ENCODE results near the gene GABRG3. TPM values are rescaled to one million over a fixed set of nuclear protein-coding genes. Genes with fewer than 3 reads are reported as not detected.

Gene GABRG3
- polyA plus RNA-seq, 2 of the 4 experiments (the other 2 are of a cell fraction), result 0.08 to 0.18 TPM

DNA sequence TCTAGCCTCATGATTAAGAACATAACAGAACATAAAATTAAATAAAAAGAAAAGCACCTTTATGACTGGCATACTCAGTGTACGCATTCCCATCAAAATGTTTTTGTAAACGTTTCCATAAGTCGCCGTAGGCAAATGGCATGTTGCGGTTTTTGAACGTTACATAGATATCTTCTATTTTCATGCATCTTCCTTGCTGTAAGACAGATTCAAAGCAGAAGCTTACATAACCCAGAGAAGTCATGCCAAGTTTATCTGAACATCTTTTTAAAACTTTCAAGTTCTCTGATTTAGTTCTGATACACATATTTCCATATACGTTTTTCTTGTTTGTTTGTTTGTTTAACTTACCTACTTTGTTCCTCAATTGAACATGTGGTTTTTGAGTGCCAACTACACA lies 388.6 kb downstream of the GABRG3 start:
- no peaks in the 10 kb centered on the region; the same call in 2 of the 3 replicates for H3K9me3 ChIP-seq
- no peaks in the 10 kb centered on the region for H3K4me1 ChIP-seq
- H3K4me2 ChIP-seq, result no peak overlapping the region
- no peak for TF ChIP-seq CBX2 (IDR thresholded peaks at IDR 0.05; ENCODE audit: borderline replicate concordance, low read depth)
- TF ChIP-seq CHD2 (IDR thresholded peaks at IDR 0.05; ENCODE audit: low read length, partially characterized antibody), result no peak
- TF ChIP-seq ZSCAN20 (CRISPR knock-in tag; IDR thresholded peaks at IDR 0.05), result no peak
- no peak for TF ChIP-seq KDM5A (IDR thresholded peaks at IDR 0.05)
- TF ChIP-seq KDM1A (IDR thresholded peaks at IDR 0.05; ENCODE audit: low read depth), result no peak
- TF ChIP-seq, protein P1, sequence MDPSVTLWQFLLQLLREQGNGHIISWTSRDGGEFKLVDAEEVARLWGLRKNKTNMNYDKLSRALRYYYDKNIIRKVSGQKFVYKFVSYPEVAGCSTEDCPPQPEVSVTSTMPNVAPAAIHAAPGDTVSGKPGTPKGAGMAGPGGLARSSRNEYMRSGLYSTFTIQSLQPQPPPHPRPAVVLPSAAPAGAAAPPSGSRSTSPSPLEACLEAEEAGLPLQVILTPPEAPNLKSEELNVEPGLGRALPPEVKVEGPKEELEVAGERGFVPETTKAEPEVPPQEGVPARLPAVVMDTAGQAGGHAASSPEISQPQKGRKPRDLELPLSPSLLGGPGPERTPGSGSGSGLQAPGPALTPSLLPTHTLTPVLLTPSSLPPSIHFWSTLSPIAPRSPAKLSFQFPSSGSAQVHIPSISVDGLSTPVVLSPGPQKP (IDR thresholded peaks at IDR 0.05; ENCODE audit: low read depth, low read length), result no peak
- no peak for TF ChIP-seq MAFK (IDR thresholded peaks at IDR 0.05; ENCODE audit: partially characterized antibody)
- TF ChIP-seq EHMT2 (IDR thresholded peaks at IDR 0.05; ENCODE audit: low read depth), result no peak
- no peak for TF ChIP-seq ZC3H11A (IDR thresholded peaks at IDR 0.05)
- TF ChIP-seq, protein P2, sequence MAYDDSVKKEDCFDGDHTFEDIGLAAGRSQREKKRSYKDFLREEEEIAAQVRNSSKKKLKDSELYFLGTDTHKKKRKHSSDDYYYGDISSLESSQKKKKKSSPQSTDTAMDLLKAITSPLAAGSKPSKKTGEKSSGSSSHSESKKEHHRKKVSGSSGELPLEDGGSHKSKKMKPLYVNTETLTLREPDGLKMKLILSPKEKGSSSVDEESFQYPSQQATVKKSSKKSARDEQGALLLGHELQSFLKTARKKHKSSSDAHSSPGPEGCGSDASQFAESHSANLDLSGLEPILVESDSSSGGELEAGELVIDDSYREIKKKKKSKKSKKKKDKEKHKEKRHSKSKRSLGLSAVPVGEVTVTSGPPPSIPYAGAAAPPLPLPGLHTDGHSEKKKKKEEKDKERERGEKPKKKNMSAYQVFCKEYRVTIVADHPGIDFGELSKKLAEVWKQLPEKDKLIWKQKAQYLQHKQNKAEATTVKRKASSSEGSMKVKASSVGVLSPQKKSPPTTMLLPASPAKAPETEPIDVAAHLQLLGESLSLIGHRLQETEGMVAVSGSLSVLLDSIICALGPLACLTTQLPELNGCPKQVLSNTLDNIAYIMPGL (CRISPR knock-in tag; IDR thresholded peaks at IDR 0.05; ENCODE audit: borderline replicate concordance), result no peak
- TF ChIP-seq, protein P3, sequence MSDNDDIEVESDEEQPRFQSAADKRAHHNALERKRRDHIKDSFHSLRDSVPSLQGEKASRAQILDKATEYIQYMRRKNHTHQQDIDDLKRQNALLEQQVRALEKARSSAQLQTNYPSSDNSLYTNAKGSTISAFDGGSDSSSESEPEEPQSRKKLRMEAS (IDR thresholded peaks at IDR 0.05), result no peak
- TF ChIP-seq NR3C1 (IDR thresholded peaks at IDR 0.05), result no peak
- TF ChIP-seq NFE2L2 (conservative IDR thresholded peaks at IDR 0.05; ENCODE audit: low read length), result no peak
- no peak for TF ChIP-seq JUNB (IDR thresholded peaks at IDR 0.05)
- WGBS (ENCODE audit: missing lambda C conversion rate), result 42% methylated on average over 7 of the region's 7 CpGs
- no peak for ATAC-seq
- FAIRE-seq, result peak; percentile 51
- no peak overlapping the region for H3K27ac ChIP-seq
- no peak for DNase-seq (ENCODE audit: low read depth in 1 of 2, low spot score in 1 of 2)
- no peak overlapping the region for H3K4me3 ChIP-seq
- ChIA-PET POLR2A (no interaction called here), CTCF (interaction anchor here (0.6 to 3.0 kb wide), 26 partner anchors 8 to 476 kb away, joined by 3 to 29 read pairs (median 4); partner anchors contain the start of gene GABRG3)

DNA sequence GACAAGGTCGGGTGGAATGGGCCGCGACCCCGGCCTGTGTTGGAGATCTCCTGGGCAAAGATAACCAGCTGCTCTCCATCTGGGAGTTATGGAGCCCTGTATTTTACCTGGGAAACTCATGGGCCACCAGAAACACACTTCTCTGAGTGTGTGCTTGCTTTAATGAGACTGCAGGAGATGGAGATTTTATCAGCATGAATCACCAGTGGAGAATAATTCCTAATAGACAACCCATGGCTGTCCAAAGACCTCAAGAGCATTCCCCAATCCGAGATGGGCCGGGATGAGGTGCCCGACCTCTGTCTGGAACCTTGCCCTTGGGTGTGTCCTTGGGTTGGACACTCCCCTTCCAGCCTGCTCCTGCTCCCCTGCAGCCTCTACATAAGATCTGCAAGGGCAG lies 389.3 kb downstream of the GABRG3 start:
- H3K9me3 ChIP-seq, result no peaks in the 10 kb centered on the region
- no peak overlapping the region for H3K4me2 ChIP-seq
- no peak overlapping the region for H3K27ac ChIP-seq
- WGBS (ENCODE audit: missing lambda C conversion rate), result 8% methylated on average over 5 of the region's 7 CpGs
- FAIRE-seq (no peak), DNase-seq (ENCODE audit: low read depth in 1 of 2, low spot score in 1 of 2) (no peak), ATAC-seq (no peak)
- no peak overlapping the region for H3K4me3 ChIP-seq
- no peaks in the 10 kb centered on the region; the same call in 2 of the 3 replicates for H3K4me1 ChIP-seq
- POLR2A ChIA-PET, result no interaction called here
- TF ChIP-seq TP53 (CRISPR knock-in tag; IDR thresholded peaks at IDR 0.05), result no peak
- CTCF ChIA-PET, result interaction anchor here (1.1 to 2.9 kb wide), 3 partner anchors 386 to 472 kb away, joined by 3 to 11 read pairs (median 3); no protein-coding TSS in a partner anchor

DNA sequence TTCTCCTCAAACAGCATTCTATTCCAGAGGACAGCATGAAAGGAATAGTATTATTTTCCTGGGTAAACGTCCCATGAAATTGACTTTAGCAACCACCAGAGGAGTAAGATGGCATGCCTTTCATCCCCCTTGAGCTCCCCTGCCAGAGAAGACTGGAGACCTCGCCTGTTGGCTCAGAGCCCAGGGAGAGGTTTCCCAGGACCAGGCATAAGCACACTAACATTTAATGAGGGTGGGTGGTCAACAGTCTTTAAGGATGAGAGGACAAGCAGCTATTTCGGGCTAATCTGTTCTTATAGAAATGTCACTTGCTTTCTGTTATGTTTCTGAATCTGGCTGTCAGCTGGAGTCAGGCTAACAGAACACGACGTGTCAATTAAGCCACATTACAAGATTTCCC lies 390.5 kb downstream of the GABRG3 start:
- H3K4me3 ChIP-seq, result no peak overlapping the region
- ATAC-seq (no peak), DNase-seq (ENCODE audit: low read depth in 1 of 2, low spot score in 1 of 2) (no peak), FAIRE-seq (no peak)
- TF ChIP-seq, protein P4, sequence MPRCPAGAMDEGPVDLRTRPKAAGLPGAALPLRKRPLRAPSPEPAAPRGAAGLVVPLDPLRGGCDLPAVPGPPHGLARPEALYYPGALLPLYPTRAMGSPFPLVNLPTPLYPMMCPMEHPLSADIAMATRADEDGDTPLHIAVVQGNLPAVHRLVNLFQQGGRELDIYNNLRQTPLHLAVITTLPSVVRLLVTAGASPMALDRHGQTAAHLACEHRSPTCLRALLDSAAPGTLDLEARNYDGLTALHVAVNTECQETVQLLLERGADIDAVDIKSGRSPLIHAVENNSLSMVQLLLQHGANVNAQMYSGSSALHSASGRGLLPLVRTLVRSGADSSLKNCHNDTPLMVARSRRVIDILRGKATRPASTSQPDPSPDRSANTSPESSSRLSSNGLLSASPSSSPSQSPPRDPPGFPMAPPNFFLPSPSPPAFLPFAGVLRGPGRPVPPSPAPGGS (IDR thresholded peaks at IDR 0.05), result no peak
- no peak for TF ChIP-seq CEBPB (IDR thresholded peaks at IDR 0.05)
- TF ChIP-seq MYC (IDR thresholded peaks at IDR 0.05; ENCODE audit: borderline replicate concordance, low read length), result no peak
- TF ChIP-seq GATA3 (IDR thresholded peaks at IDR 0.05; ENCODE audit: borderline replicate concordance), result no peak
- no peak for TF ChIP-seq TP53 (CRISPR knock-in tag; IDR thresholded peaks at IDR 0.05)
- TF ChIP-seq HOXA7 (CRISPR knock-in tag; IDR thresholded peaks at IDR 0.05), result no peak
- no peak for TF ChIP-seq RNF2 (IDR thresholded peaks at IDR 0.05; ENCODE audit: borderline replicate concordance, low read depth)
- no peak for TF ChIP-seq EP300 (IDR thresholded peaks at IDR 0.05)
- no peak for TF ChIP-seq NPAS2 (CRISPR knock-in tag; IDR thresholded peaks at IDR 0.05; ENCODE audit: borderline replicate concordance)
- TF ChIP-seq ZSCAN20 (CRISPR knock-in tag; IDR thresholded peaks at IDR 0.05), result no peak
- no peak for TF ChIP-seq KDM5A (IDR thresholded peaks at IDR 0.05)
- no peak for TF ChIP-seq NR3C1 (IDR thresholded peaks at IDR 0.05)
- no peak for TF ChIP-seq POLR2AphosphoS2 (conservative IDR thresholded peaks at IDR 0.05; ENCODE audit: low read length)
- TF ChIP-seq NFE2L2 (conservative IDR thresholded peaks at IDR 0.05; ENCODE audit: low read length), result no peak
- TF ChIP-seq RARB (CRISPR knock-in tag; IDR thresholded peaks at IDR 0.05), result no peak
- no peak for TF ChIP-seq SMC3 (IDR thresholded peaks at IDR 0.05)
- TF ChIP-seq POLR2A (IDR thresholded peaks at IDR 0.05; ENCODE audit: low read length), result no peak
- H3K9me3 ChIP-seq, result no peaks in the 10 kb centered on the region
- POLR2A ChIA-PET, result no interaction called here
- CTCF ChIA-PET, result interaction anchor here (1.0 to 1.7 kb wide), 4 partner anchors 302 to 474 kb away, joined by 3 to 5 read pairs (median 4); no protein-coding TSS in a partner anchor
- no peak overlapping the region for H3K4me2 ChIP-seq
- no peak overlapping the region for H3K27ac ChIP-seq
- peaks cover 4% of the 10 kb centered on the region; the same call in 1 of the 3 replicates for H3K4me1 ChIP-seq
- WGBS (ENCODE audit: missing lambda C conversion rate), result 21% methylated on average over 5 of the region's 5 CpGs
